Stimulated activated CD8-positive, alpha-beta memory T cell treated with anti-CD3 and anti-CD28 coated beads, Interleukin-4, amount 100 ng/mL, for 24 hours (primary cell): ENCODE measurements around the gene SVOPL.
"Not testable (repeated sequence)": the region's sequence is repeated elsewhere in the genome, so short reads cannot be mapped to it uniquely, and the experiment has no call there.

Experiments used
- DNase-seq: peaks from one replicate; pipeline ENCODE4 v3.0.0-alpha.2; 2020; ENCODE audit warnings: low read depth

Gene SVOPL

GRCh38 chr7:138700857-138701536, at the start of gene SVOPL:
Gene SVOPL (minus strand): TSS chr7:138701362. CDS start chr7:138679045, 22,317 bp downstream.
- DNase-seq, result no peak

GRCh38 chr7:138750473-138750872, 49.3 kb upstream of the SVOPL start:
- DNase-seq, result no peak

- no peak for DNase-seq
Measured at GRCh38 chr7:138749960-138750359, 48.8 kb upstream of the SVOPL start.

GRCh38 chr7:138748666-138749065, 47.5 kb upstream of the SVOPL start:
- DNase-seq, result no peak

GRCh38 chr7:138746073-138746472, 44.9 kb upstream of the SVOPL start:
- DNase-seq, result no peak

GRCh38 chr7:138745189-138745588, 44.0 kb upstream of the SVOPL start:
- no peak for DNase-seq

GRCh38 chr7:138741453-138741735, 40.2 kb upstream of the SVOPL start:
- no peak for DNase-seq

- DNase-seq, result no peak
Measured at GRCh38 chr7:138739859-138740258, 38.7 kb upstream of the SVOPL start.

- peak; percentile 68 for DNase-seq
Measured at GRCh38 chr7:138738551-138739335, 37.6 kb upstream of the SVOPL start.

- no peak for DNase-seq
Measured at GRCh38 chr7:138738114-138738513, 37.0 kb upstream of the SVOPL start.

GRCh38 chr7:138735399-138735798, 34.2 kb upstream of the SVOPL start:
- DNase-seq, result no peak

GRCh38 chr7:138731733-138732132, 30.6 kb upstream of the SVOPL start:
- DNase-seq, result not testable (repeated sequence)

- no peak for DNase-seq
Measured at GRCh38 chr7:138729444-138729843, 28.3 kb upstream of the SVOPL start.

- no peak for DNase-seq
Measured at GRCh38 chr7:138727336-138728099, 26.4 kb upstream of the SVOPL start.

- DNase-seq, result no peak
Measured at GRCh38 chr7:138726288-138726687, 25.1 kb upstream of the SVOPL start.

- no peak for DNase-seq
Measured at GRCh38 chr7:138720286-138720685, 19.1 kb upstream of the SVOPL start.

- no peak for DNase-seq
Measured at GRCh38 chr7:138716889-138717288, 15.7 kb upstream of the SVOPL start.

GRCh38 chr7:138713191-138713590, 12.0 kb upstream of the SVOPL start:
- no peak for DNase-seq

GRCh38 chr7:138712652-138713051, 11.5 kb upstream of the SVOPL start:
- no peak for DNase-seq

- DNase-seq, result no peak
Measured at GRCh38 chr7:138710536-138711385, 9.6 kb upstream of the SVOPL start.

GRCh38 chr7:138705167-138705566, 4.0 kb upstream of the SVOPL start:
- no peak for DNase-seq

GRCh38 chr7:138701537-138701923, 368 bp upstream of the SVOPL start:
- DNase-seq, result no peak
